ENCODE results near the gene OSBPL2.

The OSBPL2 gene

DNA sequence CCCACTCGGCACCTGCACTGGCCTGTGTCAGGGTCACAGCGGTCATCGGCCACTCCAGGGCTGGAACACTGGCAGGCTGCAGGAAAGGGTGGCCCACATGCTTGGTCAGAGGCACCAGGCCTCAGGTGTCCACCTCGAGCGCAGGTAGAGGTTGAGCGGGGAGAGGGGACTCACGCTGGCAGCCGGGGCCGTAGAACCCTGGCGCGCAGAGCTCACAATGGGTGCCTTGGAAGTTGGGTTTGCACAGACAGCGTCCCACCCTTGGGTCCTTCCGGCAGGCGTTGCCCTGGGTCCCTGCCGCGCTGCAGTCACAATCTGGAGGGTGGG is 99.9 kb downstream of the OSBPL2 start:
- in situ Hi-C loops (cut with HindIII; ENCODE audit: low sequenced_read_pairs) = no loop called here
- TF ChIP-seq, protein P1, sequence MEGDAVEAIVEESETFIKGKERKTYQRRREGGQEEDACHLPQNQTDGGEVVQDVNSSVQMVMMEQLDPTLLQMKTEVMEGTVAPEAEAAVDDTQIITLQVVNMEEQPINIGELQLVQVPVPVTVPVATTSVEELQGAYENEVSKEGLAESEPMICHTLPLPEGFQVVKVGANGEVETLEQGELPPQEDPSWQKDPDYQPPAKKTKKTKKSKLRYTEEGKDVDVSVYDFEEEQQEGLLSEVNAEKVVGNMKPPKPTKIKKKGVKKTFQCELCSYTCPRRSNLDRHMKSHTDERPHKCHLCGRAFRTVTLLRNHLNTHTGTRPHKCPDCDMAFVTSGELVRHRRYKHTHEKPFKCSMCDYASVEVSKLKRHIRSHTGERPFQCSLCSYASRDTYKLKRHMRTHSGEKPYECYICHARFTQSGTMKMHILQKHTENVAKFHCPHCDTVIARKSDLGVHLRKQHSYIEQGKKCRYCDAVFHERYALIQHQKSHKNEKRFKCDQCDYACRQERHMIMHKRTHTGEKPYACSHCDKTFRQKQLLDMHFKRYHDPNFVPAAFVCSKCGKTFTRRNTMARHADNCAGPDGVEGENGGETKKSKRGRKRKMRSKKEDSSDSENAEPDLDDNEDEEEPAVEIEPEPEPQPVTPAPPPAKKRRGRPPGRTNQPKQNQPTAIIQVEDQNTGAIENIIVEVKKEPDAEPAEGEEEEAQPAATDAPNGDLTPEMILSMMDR (IDR thresholded peaks at IDR 0.05; ENCODE audit: low read depth, low read length) = no peak
- no peak overlapping the region for H3K4me3 ChIP-seq (ENCODE audit: low read depth, low read length)
- DNase-seq (ENCODE audit: low read depth, low spot score) = no peak

DNA sequence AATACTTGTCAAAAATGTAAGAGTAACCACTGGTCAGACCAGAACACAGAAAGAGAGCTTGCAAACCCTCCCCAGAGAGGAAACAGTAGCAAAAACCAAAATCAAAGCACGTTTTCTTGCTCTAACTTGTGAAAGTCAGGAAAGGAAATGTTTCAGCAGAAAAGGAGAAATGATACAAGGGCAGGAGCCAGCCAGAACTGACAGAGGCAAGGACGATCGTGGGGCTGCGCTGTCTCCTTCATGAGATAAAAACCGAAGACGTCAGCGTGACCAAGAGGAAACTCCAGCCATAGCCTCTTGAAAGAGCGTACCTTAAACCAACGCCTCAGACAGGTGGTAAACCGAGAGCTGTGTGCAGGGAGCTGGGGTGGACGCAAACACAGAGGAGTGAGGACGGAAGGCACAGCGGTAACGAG is 101.3 kb downstream of the OSBPL2 start:
- in situ Hi-C loops (cut with HindIII; ENCODE audit: low sequenced_read_pairs) = no loop called here
- no peak for DNase-seq (ENCODE audit: low read depth, low spot score)
- TF ChIP-seq, protein P1 (IDR thresholded peaks at IDR 0.05; ENCODE audit: low read depth, low read length) = no peak

DNA sequence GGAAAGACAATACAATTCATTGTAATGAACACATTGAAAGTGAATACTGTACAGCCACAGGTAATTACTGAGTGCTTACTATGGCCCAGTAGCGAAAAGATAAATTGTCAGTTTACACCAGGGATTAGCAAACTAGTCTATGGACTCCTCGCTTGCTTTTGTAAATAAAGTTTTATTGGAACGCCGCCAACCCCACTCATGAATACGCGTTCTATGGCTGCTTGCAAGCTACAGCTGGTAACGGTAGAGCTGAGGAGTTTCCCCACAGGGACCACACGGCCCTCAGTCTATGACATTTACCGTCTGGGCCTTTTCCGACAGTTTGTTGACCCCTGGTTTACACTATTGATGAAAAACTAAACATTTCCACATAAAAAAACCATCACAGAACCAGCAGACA is 104.6 kb downstream of the OSBPL2 start:
- in situ Hi-C loops (cut with HindIII; ENCODE audit: low sequenced_read_pairs) = no loop called here
- TF ChIP-seq, protein P1 (IDR thresholded peaks at IDR 0.05; ENCODE audit: low read depth, low read length) = no peak
- no peak overlapping the region for H3K4me3 ChIP-seq (ENCODE audit: low read depth, low read length)
- DNase-seq (ENCODE audit: low read depth, low spot score) = no peak

More for the DNA sequence above, 101.3 kb downstream of the OSBPL2 start:
- no peak overlapping the region for H3K4me3 ChIP-seq (ENCODE audit: low read depth, low read length)

DNA sequence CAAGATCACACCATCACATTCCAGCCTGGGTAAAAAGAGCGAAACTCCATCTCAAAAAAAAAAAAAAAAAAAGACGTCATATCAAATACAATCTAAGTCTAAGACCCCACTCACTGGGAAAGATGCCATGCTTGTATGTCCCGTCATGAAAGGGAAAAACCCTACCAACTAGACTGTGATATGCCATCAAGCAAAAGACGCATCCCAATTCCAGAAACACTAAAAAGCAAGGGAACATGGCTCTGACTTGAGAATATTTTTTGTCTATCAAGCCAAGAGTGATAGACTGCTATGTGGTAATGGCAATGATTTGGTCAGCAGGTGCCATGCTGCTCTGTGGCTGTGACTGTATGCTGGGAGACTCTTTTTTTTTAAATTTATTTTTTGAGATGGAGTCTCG is 105.8 kb downstream of the OSBPL2 start:
- TF ChIP-seq, protein P1 (IDR thresholded peaks at IDR 0.05; ENCODE audit: low read depth, low read length) = no peak
- H3K4me3 ChIP-seq (ENCODE audit: low read depth, low read length) = no peak overlapping the region
- in situ Hi-C loops (cut with HindIII; ENCODE audit: low sequenced_read_pairs) = no loop called here
- DNase-seq (ENCODE audit: low read depth, low spot score) = no peak

DNA sequence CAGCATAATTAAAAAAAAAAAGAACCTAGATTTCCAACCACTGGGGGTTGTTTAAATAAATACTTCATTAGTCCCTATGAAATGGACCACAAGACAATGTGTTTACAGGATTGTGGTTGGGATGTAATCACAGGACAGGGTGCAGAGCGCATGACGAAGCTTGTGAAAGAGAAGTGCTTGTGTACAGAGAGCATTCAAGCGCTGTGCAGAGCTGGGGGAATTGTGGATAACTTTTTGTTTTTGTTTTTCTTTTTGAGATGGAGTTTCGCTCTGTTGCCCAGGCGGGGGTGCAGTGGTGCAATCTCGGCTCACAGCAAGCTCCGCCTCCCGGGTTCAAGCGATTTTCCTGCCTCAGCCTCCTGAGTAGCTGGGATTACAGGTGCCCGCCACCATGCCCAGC is 106.5 kb downstream of the OSBPL2 start:
- TF ChIP-seq, protein P1 (IDR thresholded peaks at IDR 0.05; ENCODE audit: low read depth, low read length) = no peak
- no peak for DNase-seq (ENCODE audit: low read depth, low spot score)
- in situ Hi-C loops (cut with HindIII; ENCODE audit: low sequenced_read_pairs) = no loop called here
- no peak overlapping the region for H3K4me3 ChIP-seq (ENCODE audit: low read depth, low read length)

Data from astrocyte of the spinal cord (primary cell).